SK-N-SH treated with all-trans-retinoic acid at 6 μM for 48 hours (cell line): ENCODE measurements around the gene PSMD6.

Experiments used
- ARNTL ChIP-seq: fragments of 450-650 bp; formaldehyde crosslinking; IDR thresholded peaks from 2 replicates; pipeline ENCODE4 v1.5.0; 2020; ENCODE audit warnings: low read depth, mild to moderate bottlenecking, moderate library complexity, borderline replicate concordance
- TCF4 ChIP-seq: fragments of 250-450 bp; sonication (Bioruptor Pico); IDR thresholded peaks from 2 replicates; pipeline ENCODE4 v1.8.0; 2021; ENCODE audit warnings: mild to moderate bottlenecking, moderate library complexity, borderline replicate concordance
- ZFP3 ChIP-seq: fragments of 250-450 bp; sonication (Bioruptor Pico); IDR thresholded peaks from 2 replicates; pipeline ENCODE4 v1.5.0; 2020; ENCODE audit warnings: mild to moderate bottlenecking, moderate library complexity
- ZNF70 ChIP-seq: fragments of 450-650 bp; formaldehyde crosslinking; IDR thresholded peaks from 2 replicates; pipeline ENCODE4 v1.5.0; 2020; ENCODE audit warnings: mild to moderate bottlenecking, moderate library complexity
- TF ChIP-seq, protein P1 (sequence below): fragments of 250-450 bp; sonication (Bioruptor Pico); IDR thresholded peaks from 2 replicates; pipeline ENCODE4 v1.8.0; 2020; ENCODE audit warnings: mild to moderate bottlenecking, moderate library complexity, borderline replicate concordance
- TF ChIP-seq, protein P2 (sequence below): fragments of 250-450 bp; sonication (Bioruptor Pico); IDR thresholded peaks from 2 replicates; pipeline ENCODE4 v1.5.1; 2020; ENCODE audit warnings: low read depth, mild to moderate bottlenecking, moderate library complexity

- TF ChIP-seq ZNF70 (CRISPR knock-in tag), result no peak
- TF ChIP-seq, protein P1, sequence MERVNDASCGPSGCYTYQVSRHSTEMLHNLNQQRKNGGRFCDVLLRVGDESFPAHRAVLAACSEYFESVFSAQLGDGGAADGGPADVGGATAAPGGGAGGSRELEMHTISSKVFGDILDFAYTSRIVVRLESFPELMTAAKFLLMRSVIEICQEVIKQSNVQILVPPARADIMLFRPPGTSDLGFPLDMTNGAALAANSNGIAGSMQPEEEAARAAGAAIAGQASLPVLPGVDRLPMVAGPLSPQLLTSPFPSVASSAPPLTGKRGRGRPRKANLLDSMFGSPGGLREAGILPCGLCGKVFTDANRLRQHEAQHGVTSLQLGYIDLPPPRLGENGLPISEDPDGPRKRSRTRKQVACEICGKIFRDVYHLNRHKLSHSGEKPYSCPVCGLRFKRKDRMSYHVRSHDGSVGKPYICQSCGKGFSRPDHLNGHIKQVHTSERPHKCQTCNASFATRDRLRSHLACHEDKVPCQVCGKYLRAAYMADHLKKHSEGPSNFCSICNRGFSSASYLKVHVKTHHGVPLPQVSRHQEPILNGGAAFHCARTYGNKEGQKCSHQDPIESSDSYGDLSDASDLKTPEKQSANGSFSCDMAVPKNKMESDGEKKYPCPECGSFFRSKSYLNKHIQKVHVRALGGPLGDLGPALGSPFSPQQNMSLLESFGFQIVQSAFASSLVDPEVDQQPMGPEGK (CRISPR knock-in tag), result no peak
- no peak for TF ChIP-seq TCF4 (CRISPR knock-in tag)
- TF ChIP-seq ARNTL (CRISPR knock-in tag), result no peak
- TF ChIP-seq ZFP3 (CRISPR knock-in tag), result no peak
- TF ChIP-seq, protein P2, sequence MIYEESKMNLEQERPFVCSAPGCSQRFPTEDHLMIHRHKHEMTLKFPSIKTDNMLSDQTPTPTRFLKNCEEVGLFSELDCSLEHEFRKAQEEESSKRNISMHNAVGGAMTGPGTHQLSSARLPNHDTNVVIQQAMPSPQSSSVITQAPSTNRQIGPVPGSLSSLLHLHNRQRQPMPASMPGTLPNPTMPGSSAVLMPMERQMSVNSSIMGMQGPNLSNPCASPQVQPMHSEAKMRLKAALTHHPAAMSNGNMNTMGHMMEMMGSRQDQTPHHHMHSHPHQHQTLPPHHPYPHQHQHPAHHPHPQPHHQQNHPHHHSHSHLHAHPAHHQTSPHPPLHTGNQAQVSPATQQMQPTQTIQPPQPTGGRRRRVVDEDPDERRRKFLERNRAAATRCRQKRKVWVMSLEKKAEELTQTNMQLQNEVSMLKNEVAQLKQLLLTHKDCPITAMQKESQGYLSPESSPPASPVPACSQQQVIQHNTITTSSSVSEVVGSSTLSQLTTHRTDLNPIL (CRISPR knock-in tag), result no peak
Measured at GRCh38 chr3:64063983-64064438, 40.7 kb upstream of the PSMD6 start.
